ENCODE results near the gene CACNG6. TPM values are rescaled to one million over a fixed set of nuclear protein-coding genes. Genes with fewer than 3 reads are reported as not detected.

The CACNG6 gene
- total RNA-seq, 3 donors from 2014 or later: not detected

DNA sequence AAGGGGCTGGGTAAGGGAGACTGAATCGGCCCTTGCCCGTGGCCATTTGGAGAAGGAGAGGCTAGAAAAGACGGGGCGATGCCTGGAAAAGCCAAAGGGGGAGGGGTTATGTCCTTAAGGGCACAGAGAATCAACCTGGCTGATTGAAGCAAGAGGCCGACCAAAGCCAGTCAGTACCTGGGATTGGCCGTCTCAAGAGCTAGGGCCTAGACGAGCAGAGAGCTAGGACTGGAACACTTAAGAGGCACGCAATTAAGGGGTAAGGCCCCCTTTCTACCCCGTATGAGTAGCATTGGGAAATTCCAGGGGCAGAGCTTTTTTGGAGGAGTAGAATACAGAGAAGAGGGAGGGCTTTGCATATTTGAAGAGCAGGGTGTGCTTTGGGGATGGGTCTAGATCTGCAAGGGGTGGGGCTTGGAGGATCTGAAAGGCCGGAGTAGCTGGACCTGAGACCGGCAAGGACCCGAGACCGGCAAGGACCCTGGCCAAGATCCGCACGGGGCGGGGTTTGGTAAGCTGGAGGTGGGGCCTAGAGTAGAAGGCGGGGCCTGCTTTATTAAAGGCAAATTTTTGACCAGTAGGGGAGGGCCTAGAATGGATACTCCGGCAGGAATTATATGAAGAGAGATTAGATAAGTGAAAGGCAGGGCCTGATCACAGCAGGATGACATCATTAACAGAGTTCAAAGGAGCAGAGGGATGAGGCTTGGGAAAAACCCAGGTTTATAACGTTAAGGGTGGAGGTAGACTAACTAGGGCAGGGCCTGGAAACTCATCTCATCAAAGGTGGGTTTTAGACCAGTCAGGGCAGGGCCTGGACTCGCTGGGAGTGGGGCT, 10.7 kb upstream of the CACNG6 start:
- TF ChIP-seq, protein P1, sequence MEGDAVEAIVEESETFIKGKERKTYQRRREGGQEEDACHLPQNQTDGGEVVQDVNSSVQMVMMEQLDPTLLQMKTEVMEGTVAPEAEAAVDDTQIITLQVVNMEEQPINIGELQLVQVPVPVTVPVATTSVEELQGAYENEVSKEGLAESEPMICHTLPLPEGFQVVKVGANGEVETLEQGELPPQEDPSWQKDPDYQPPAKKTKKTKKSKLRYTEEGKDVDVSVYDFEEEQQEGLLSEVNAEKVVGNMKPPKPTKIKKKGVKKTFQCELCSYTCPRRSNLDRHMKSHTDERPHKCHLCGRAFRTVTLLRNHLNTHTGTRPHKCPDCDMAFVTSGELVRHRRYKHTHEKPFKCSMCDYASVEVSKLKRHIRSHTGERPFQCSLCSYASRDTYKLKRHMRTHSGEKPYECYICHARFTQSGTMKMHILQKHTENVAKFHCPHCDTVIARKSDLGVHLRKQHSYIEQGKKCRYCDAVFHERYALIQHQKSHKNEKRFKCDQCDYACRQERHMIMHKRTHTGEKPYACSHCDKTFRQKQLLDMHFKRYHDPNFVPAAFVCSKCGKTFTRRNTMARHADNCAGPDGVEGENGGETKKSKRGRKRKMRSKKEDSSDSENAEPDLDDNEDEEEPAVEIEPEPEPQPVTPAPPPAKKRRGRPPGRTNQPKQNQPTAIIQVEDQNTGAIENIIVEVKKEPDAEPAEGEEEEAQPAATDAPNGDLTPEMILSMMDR (IDR thresholded peaks at IDR 0.05): no peak
- TF ChIP-seq POLR2AphosphoS5 (IDR thresholded peaks at IDR 0.05): no peak
- Histone ChIP-seq H3K4me1 (no peaks in the 10 kb centered on the region), H3K36me3 (no peaks in the 10 kb centered on the region), H3K27ac (no peak overlapping the region), H3K9me3 (peaks cover 0 to 4% of the 10 kb centered on the region in 2 donors), H3K4me3 (peak overlapping the region; percentile 15 to 59 (median 41)), H3K27me3 (peaks cover 10 to 82% of the 10 kb centered on the region in 2 donors)
- intact Hi-C loops (cut with DNase I; ENCODE audit: low total_unique reads): loop anchor here (1.0 to 10.0 kb wide), 2 partner anchors 16 to 1494 kb away; partner anchors contain the start of gene ZNF628
- no peak for DNase-seq (ENCODE audit: low spot score in 2 of 2)

DNA sequence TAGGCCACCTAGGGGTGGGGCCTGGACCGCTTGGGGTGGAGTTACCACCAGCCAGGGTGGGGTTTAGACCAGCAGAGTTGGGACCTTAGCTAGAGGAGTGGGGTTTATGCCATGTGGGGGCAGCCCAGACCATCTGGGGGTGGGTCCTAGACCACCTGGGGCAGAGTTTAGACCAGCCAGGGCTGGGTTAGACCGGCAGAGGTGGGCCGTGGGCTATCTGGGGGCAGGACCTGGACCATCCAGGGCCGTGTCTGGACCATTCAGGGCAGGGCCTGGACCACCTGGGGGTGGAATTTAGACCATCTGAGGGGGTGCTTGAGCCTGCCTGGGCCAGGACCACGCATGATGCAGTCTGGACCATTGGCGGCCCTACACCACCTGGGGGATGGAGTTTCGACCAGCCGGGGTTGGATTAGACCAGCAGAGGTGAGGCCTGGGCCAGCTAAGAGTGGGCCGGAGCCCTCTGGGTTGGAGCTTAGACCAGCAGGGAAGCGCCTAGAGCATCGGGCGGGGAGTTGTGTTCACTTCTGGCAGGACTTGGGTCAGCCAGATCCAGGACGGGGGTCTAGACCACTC, 10.0 kb upstream of the CACNG6 start:
- intact Hi-C loops (cut with DNase I; ENCODE audit: low total_unique reads): loop anchor here (10.0 kb wide), 1 partner anchor 1493 kb away; the partner anchor contains the start of gene ZNF628
- peaks cover 0 to 4% of the 10 kb centered on the region in 2 donors for H3K9me3 ChIP-seq
- no peak for DNase-seq (ENCODE audit: low spot score in 2 of 2)
- peaks cover 10 to 75% of the 10 kb centered on the region in 2 donors for H3K27me3 ChIP-seq
- no peaks in the 10 kb centered on the region for H3K36me3 ChIP-seq
- H3K4me3 ChIP-seq: peak overlapping the region in 2 of 3 donors; percentile 24 to 62
- TF ChIP-seq POLR2AphosphoS5 (IDR thresholded peaks at IDR 0.05) (no peak), POLR2A (IDR thresholded peaks at IDR 0.05) (no peak)
- TF ChIP-seq, protein P1 (IDR thresholded peaks at IDR 0.05): no peak
- H3K27ac ChIP-seq: no peak overlapping the region
- H3K4me1 ChIP-seq: no peaks in the 10 kb centered on the region

DNA sequence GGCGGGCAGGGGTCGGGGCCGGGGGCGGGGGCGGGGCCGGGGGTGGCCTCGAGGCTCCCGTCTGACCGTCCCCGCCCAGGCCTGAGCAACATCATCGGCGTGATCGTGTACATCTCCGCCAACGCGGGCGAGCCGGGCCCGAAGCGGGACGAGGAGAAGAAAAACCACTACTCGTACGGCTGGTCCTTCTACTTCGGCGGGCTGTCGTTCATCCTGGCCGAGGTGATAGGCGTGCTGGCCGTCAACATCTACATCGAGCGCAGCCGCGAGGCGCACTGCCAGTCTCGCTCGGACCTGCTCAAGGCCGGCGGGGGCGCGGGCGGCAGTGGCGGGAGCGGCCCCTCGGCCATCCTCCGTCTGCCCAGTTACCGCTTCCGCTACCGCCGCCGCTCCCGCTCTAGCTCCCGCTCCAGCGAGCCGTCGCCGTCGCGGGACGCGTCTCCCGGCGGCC, 9.4 kb upstream of the CACNG6 start:
- no peak overlapping the region for H3K27ac ChIP-seq

DNA sequence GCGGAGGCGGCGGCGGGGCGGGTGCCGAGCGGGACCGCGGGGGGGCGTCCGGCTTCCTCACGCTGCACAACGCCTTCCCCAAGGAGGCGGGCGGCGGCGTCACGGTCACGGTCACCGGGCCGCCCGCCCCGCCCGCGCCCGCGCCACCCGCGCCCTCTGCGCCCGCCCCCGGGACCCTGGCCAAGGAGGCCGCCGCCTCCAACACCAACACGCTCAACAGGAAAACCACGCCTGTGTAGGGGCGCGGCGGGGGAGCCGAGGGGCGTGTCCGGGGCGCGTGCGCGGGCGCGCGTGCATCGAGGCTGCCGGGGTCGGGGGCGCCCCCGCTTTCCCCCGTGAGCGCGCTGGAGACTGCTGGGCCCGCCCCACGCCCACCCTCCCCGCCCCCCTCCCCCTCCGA, 8.8 kb upstream of the CACNG6 start:
- intact Hi-C loops (cut with DNase I; ENCODE audit: low total_unique reads): loop anchor here (10.0 kb wide), 1 partner anchor 1492 kb away; the partner anchor contains the start of gene ZNF628
- H3K4me3 ChIP-seq: peak overlapping the region in 2 of 3 donors; percentile 34 to 62
- H3K27ac ChIP-seq: no peak overlapping the region
- peaks cover 10 to 63% of the 10 kb centered on the region in 2 donors for H3K27me3 ChIP-seq
- TF ChIP-seq POLR2AphosphoS5 (IDR thresholded peaks at IDR 0.05) (no peak), POLR2A (IDR thresholded peaks at IDR 0.05) (no peak)
- TF ChIP-seq, protein P1 (IDR thresholded peaks at IDR 0.05): no peak
- no peaks in the 10 kb centered on the region for H3K4me1 ChIP-seq
- no peaks in the 10 kb centered on the region for H3K36me3 ChIP-seq
- DNase-seq (ENCODE audit: low spot score in 2 of 2): peak in 1 of 2 donors; percentile 20
- H3K9me3 ChIP-seq: peaks cover 0 to 4% of the 10 kb centered on the region in 2 donors

More for the DNA sequence above, 9.4 kb upstream of the CACNG6 start:
- H3K36me3 ChIP-seq: no peaks in the 10 kb centered on the region
- H3K27me3 ChIP-seq: peaks cover 10 to 69% of the 10 kb centered on the region in 2 donors
- TF ChIP-seq POLR2AphosphoS5 (IDR thresholded peaks at IDR 0.05): no peak
- TF ChIP-seq, protein P1 (IDR thresholded peaks at IDR 0.05): no peak
- H3K4me3 ChIP-seq: peak overlapping the region; percentile 24 to 62 (median 38)
- peaks cover 0 to 4% of the 10 kb centered on the region in 2 donors for H3K9me3 ChIP-seq
- no peaks in the 10 kb centered on the region for H3K4me1 ChIP-seq
- intact Hi-C loops (cut with DNase I; ENCODE audit: low total_unique reads): loop anchor here (10.0 kb wide), 1 partner anchor 1493 kb away; the partner anchor contains the start of gene ZNF628
- no peak for DNase-seq (ENCODE audit: low spot score in 2 of 2)

Measured in breast epithelium (tissue), 4 donors.